ENCODE results near the gene ADAT3.

Gene ADAT3

DNA sequence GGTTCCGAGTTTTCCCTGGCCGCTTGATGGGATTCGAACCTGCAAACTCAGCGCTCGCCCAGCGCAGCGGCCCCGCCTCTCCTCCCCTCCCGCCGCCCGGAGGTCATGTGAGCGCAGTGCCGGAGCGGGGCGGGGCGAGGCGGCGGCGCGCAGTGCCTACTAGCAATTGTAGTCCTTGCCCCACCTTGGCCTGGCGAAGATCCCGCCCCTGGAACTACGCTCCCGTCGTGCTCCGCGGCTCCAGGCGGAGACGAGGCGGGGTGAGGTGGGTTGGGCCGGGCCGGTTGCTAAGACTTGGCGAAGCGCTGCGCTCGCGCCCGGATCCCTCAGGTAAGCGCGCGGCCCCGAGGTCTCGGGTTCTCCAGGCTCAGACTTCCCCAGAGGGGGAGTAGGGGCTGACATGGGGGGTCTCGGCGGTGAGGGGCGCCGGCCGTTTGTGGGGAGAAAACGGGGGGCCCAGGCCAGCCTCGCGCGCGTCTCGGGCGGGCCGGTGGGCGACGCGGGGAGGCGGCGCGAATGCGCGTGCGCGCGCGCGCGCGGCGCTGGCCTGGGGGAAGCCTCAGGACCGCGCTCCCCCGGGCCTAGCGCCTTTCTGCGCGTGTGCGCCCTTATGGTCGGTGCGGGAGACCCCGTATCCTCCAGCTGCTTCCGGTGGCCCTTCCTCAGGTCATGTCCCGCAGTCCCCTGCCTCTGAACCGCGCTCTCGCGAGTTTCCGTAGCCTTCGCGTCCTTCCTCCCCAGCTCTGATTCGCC lies at the start of gene ADAT3, which contains the start of gene SCAMP4:
TSS of gene ADAT3 (plus strand) at position 290 of the 753 bp plus-strand sequence. CDS start 6,649 bp downstream, outside the sequence.
TSS of gene SCAMP4 (plus strand) at position 290 of the 753 bp plus-strand sequence. CDS start 9,621 bp downstream, outside the sequence.
- peak; percentile 87 for DNase-seq

DNA sequence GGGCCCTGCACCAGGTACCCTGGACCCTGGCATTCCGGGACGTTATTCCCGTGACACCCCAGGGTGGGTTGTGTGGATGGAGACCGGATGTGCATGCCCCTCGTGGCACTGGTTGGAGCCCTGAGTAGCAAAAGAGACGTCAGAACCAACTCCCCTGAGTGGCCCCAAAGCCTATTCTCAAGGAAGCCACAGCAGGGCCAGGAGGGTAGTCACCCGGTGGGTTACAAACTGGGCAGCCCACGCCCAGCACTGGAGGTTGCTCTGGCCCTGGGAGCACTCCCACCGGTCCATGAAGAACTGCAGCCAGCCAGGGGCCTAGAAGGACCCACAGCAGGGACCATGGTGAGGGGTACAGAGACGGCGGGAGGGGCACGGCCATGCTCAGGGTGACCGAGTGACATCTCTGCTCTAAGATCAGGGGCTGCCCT lies 49.4 kb upstream of the ADAT3 start:
- DNase-seq = no peak

DNA sequence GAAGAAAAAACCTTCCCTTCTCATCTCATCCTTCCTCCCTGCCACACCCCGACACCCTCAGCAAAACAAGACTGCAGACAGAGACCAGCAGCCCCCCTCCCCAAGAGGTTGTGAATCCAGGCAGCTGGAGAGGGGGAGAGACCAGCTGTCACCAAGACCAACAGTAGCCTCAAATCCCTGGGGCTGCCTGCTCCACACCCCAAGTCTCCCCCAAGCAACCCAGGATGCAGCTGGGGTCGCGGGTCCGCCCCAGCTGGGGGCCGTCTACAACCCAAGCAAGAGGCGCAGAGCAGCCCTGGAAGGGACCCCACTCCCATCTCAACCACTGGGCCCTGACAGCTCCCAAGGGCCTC lies 48.9 kb upstream of the ADAT3 start:
- no peak for DNase-seq

DNA sequence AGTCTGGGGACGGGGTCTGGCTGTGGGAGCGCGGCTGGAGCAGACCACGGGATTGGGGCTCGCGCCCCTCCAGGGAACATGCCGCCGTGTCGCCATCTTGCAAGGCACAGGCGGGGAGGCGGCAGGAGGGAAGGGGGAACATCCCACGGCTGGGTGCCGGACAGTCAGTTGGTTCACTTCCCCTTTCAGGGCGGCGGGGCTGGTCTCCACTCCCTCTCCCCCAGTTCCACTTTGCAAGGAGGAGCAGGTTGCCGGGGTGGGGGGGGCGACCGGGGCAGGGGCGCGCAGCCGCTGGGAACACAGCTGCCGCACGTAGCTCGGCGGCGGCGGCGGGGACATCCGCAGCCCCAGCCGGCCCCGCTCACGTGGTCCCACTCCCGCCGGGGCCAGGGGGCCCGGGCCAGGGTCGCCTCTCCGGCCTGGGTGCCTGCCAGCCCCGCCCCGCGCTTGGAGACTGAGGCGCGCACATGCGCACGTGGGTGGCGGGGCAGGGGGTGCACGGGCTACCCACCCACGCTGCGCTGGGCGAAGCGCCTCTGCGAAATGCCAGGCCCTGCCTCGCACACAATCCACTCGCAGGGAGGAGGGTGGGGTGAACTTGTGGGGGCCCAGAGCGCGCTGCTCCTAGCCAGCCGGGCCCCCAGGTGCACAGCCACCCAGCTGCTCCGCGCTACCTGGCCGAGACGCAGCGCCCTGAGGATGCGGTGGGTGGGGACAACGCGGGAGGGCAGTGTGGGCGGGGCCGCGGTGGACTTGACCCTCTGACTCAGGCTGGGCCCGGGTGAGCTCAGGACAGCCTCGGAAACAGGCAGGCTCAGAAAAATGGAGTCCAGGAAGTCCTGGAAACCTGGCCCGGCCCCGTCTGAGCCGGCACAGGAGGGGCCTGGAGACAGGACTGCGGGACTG lies 48.2 kb upstream of the ADAT3 start:
- no peak for DNase-seq

DNA sequence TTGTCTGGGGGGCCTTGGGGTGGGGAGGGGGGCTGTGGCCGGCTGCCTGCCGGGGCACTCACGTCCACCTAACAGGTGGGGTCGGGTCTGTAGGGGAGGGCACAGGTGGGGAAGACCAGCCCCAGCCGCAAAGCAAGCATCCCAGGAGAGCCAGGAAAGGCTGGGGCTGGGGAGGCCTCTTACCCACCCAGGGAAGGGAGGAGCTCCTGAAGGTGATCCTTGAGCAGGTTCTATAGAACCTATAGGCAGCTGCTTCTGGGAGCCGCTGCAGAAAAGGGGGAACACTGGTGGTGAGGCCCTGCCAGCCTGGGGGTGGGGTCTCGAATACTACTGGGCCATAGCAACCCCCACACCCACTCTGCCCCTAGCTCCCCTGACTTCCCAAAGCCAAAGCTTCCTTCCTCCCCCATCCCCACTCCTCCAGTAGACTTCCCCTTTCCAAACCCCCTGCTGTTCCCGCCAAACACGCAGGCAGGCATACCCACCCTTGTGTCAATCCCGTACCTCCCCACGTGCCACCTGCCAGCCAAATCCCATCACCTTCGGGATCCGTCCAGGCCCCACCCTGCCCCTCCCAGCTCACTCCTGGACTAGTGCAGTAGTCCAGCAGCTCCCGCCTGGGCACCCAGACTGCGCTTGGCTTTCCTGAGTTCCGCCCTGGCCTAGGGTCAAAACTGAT lies 47.4 kb upstream of the ADAT3 start:
- DNase-seq = no peak

DNA sequence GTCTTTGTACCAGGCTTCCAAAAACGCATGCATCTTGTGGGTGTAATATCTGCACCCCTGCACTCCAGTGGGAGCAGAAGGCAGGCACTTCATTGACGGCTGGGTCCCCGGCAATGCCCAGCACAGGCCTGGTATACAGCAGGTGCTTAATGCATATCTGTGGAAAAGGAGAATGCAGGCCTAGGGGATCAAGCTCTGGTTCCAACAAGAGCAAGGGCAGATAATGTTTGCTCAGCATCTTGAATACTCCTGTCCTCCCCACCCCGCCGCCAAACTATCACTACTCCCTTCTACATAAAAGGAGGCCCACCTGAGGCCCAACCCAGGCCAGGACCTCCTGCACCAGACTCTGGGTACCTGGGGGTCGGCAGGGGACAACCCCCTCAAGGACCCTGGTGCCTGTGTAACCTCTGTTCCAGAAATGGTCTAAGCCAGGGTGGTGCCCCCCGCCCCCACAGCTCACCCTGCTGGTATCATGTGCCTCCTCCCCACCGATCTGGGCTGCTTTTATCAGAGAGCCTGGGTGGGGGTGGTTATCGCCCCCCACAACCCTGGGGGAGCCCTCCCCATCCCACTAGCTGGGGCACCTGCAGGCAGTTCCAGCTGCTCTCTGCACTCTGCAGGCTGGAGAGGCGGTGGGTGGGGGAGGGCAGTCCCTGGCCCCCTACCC lies 46.7 kb upstream of the ADAT3 start:
- DNase-seq = no peak

DNA sequence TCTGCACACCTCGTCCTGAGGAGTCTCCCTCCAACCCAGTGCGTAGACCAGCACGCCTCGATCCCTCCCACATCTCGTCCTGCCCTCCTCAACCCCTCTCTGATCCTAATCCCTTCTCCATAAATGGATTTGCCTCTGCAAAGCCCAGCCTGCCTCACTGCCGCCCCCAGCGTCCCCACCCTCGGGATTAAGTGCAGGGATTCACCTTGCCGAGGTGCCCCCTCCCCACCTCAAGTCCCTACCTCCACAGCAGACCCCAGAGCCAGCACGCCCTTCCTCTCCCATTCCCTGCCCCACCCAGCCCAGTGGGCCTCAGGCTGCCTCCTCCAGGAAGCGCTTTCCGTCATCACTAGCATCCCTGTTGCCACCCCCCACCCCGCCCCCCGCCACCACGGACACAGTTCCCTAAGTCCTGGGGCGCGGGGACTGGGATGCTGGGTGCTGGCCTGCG lies 45.8 kb upstream of the ADAT3 start:
- DNase-seq = no peak

DNA sequence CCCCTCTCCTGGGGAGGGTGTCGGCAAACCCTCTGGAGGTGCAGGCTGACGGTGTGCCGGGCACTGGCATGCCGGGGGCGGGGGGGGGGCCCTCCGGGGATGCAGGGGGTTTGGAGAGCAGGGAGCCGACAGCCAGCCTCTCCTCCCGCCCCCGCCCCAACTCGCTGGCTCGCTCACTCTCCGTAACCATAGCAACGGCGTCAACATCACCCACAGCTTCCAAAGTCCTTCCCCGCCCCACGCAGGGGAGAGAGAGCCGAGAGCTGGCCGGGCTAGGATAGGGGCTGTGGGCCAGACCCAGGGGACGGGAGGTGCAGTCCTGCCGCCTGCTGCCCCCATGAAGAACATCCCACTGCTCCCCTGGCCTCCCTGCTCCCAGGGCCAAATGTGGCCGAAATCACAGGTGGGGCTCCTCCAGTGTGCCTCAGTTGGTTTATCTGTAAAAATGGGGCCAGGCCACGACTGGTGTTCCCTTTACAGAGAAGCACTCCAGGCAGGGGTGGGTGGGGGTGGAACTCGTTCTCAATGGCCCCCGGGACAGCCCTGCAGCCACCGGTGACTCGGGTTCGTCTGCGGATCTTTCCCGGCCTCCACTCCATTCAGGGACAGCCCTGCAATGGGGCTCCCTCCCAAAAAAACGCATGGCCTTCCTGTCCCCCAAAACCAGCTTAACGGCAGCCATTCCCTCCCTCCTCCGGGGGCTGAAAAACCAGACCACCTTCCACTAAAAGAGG lies 45.0 kb upstream of the ADAT3 start:
- peak; percentile 61 for DNase-seq

DNA sequence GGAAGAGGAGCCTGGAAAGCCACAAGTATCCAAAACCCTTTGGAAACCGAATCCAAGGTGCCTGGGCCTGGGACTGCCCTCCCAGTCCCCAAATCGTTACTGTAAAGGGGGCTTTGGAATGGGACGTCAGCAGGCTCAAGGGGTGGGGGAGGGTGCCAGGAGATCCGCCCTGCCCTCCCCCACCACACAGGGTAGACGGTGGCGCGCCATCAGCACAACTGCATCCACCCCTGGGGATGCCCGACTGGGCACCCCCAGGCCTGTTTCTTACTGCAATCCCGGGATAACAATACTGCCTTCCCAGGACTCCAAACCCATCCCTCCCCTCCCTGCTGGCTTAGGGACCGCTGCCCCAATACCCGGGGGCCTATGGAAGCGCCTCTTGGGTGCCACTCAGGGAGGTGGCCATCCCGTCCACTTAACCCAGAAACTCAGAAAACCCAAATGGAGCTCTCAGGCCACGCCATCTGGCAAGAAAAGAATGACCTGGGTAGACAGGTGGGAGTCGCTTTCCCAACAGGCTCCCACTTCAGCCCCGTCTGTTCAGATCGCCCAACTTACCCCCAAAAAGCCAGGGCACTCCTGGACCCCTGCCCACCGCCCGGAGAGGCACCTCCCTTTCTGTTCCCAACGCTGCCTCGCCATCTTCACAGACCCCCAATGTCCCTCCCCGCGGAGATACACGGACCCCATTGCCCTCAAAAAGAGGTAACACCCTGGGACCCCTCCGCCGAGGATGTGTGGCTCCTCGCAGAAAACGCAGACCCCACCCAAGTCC lies 44.2 kb upstream of the ADAT3 start:
- peak; percentile 56 for DNase-seq

DNA sequence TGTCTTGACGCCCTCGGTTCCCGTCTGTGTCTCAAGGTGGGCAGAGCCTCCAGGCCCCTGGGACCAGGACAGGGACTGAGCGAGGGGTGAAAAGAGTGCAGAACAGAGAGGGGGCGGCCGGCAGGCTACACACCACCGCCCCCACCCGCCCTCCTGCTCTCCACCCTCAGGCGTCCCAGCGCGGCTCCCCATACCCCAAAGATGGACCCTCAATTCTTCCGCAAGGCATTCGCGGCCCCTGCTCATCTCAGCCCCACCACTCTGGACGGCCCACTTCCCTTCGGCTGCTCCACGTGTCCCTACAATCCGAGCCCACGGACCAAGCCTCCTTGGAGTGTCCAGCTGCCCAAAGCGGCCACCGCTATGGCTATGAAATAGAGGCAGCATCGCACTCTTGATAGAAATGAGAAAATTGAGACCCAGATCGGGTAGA lies 43.6 kb upstream of the ADAT3 start:
- DNase-seq = no peak

DNA sequence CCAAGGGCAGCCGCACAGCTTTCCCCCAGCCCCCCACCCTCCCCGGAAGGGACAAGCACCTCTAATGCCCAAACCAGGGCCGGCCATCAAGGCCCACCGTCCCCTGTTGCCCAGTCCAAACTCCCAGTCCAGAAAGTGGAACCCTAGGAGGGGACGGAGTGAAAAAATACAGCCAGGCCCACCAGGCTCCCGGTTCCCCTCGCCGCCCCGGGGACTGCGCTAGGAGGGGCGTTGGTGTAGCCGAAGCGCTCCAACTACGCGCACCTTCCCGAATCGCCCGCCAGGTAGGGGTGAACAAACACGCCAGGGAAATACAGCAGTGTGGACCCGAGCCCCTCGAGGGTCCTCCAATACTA lies 43.2 kb upstream of the ADAT3 start:
- DNase-seq = no peak

DNA sequence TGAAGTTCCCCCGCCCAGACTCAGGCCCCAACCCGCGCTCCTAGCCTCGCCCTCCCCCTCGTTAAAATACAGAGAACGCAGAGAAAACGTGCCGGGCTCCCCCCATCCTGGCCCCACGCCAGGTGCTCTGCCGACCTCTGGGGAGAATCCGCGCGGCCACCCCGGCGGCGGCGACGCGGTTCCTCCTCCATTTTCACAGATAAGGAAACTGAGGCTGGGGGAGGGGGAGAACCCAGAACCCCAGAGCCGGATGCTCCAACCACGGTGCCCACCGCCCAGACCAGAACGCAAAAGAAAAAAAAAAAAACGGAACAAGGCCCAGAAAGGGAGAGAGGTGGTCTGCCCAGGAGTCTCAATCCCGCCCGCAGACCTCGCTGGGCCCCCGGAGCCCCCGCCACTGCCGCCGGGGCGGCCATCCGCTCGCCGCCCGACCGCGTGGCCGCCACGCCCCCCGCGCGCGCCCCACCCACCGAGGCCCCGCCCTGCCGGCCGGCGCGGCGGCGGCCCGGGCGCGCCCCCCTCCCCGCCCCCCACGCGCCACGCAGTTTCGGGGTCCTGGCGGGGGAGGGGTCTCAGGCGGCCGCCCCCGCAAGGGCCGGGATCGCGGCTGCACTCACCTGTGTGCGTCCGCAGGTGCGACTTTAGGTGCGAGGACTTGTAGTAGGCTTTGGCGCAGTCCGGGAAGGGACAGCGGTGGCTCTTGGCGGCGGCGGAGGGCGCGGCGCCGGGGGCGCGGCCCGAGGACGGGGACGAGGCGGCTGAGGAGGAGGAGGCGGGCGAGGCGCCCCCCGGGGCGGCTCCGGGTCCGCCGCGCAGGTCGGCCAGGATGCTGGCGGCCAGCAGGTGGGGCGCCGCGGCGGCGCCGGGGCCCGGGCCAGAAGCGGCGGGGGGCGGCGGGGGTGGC lies 42.5 kb upstream of the ADAT3 start:
- DNase-seq = peak; percentile 81

DNA sequence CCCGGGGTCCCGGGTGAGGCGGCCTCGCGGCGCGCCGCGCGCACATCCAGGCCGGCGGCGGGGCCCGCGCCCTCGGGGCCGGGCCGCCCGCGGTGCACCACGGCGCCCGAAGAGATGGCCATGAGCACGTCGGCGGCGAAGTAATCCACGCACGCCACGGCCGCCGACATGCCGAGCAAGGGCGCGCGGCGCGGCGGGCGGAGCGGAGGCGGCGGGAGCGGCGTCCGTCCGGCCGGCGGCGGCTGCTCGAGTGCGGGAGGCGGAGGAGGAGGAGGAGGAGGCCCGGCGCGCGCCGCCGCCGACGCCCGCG lies 41.9 kb upstream of the ADAT3 start, which contains the start of gene KLF16:
TSS of gene KLF16 (minus strand) at position 252 of the 310 bp plus-strand sequence. CDS start at position 170, 82 bp downstream.
- no peak for DNase-seq

DNA sequence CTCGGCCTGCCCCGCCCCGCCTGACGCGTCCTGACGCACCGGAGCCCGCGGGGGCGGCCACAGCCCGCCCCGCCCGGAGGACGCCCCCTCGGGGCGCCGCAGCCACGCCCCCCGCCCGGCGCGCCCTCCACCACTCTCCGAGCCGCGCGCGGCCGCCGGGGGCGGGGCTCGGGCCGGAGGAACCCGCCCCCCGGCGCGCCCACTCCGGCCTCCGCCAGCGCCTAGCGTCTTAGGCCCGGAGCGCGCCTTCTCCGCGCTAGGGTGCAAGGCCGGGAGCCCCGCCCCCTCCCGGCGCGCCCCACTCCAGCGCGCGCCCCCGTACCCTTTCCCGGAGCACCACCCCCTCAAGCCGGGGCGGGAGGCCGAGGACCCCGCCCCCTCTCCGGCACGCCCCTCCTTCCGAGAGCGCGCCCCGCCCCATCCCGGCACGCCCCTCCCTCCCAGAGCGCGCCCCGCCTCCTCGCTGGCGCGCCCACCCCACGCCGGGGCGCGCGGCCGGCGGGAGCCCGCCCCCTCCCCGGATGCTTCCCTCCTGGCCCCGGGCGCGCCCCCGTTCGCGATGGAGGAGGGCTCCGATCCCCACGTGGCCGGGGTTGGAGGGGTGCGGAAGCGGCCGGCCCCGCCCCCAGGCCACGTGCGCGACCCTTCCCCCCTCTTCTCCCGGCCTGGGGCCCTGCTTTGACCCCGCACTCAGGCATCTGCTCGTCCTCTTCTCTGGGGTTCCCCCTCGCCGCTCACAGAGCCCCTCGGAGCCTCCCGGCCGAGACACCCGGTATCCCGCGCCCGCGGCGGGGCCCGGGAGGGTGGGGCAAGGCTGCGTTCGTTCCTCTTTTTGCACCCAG lies 41.3 kb upstream of the ADAT3 start:
- DNase-seq = peak; percentile 97

DNA sequence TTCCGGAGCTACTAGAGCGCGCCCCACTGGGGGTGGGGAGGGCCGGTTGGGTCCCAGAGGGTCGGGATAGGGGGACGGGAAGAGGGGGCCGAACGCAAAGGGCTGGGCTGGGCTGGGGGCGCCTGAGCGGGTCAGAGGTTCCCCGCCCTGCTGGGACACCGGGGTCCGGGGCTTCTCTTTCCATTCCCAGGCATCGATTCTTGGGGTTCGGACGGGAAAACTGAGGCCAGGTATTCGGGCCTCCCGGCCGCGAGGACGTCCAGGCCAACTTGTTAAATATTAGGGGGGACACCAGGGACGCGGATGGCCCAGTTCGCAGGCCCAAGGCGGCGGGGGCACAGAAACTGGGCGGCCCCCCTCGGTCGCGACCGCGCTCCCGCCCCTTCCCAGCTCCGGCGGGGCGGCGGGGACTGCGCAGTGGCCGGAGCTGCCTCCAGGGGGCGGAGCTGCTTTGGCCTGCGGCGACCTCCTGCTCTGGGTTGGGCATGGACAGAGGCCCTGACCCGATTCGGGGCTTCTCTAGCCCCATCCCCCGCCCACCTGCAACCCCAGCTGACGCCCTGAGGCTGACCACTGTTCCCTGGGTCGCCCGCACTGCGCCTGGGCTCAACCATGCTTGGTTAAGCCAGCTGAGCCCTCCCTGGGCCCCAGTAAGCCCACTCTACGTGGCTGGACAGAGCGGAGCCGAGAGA lies 40.6 kb upstream of the ADAT3 start:
- peak; percentile 88 for DNase-seq

DNA sequence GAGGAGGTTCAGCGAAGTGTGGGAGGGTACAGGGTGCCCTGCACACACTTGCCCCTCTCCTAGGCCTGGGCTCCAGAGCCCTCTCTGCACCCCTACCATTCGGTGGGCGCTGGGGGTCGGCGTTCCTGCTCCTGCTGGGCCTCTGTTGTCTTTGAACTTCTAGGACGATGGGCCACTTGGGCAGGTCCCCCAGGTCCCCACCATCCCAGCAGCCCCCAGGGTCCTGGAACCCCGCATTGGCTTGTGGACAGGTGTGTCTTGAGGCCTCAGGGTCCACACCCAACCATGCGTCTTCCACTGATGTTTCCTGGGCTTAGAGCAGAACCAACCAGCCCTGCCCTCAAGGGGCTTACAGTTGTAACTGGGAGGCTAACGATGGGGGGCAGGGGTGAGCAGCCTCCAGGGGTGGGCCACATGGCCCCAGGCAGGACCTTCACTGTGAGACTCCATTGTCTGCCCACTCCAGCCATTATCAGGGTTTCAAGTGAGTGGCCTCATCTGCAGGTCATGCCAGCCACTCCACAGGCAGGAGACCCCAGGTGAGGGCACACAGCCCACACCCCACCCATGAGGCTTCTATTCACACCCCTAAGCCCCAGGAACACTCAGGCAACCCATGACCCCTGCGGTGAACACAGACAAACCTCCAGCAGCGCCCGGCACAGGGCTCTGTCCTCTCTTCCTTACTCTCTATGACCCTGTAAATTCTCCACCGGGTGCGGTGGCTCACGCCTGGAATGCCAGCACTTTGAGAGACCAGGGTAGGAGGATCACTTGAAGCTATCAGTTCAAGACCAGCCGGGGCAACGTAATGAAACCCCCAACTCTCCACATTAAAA lies 39.8 kb upstream of the ADAT3 start:
- no peak for DNase-seq

DNA sequence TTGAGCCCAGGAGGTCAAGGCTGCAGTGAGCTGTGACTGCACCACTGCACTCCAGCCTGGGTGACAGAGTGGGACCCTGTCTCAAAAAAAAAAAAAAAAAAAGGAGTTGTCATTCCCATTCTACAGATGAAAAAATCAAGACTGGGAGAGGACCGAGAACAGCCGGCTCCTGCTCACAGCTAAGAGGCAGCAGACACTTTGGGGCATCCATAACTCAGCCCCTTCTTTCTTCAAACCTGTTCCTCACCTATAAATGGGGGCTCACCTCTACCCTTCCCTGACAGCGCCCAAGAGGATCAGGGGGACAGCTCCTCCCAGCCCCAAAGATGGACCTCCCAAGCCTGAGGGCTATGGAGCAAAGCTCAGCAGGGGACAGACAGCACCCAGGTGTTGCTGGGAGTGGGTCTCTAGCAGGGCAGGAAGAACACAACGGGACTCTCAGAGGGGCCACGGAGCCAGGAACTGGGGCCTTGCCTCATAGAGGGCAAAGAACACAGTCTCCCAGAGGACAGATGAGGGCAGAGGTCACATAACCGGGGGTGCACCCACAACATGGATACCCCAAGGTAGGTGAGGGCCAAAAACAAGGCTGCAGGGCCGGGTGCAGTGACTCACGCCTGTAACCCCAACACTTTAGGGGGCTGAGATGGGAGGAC lies 38.4 kb upstream of the ADAT3 start:
- no peak for DNase-seq

Measured in 8988T (cell line).